ENCODE results near the gene UGT1A1. TPM values are rescaled to one million over a fixed set of nuclear protein-coding genes. Genes with fewer than 3 reads are reported as not detected.

UGT1A1 gene
- total RNA-seq, 1 experiment from 2014 or later, result not detected

DNA sequence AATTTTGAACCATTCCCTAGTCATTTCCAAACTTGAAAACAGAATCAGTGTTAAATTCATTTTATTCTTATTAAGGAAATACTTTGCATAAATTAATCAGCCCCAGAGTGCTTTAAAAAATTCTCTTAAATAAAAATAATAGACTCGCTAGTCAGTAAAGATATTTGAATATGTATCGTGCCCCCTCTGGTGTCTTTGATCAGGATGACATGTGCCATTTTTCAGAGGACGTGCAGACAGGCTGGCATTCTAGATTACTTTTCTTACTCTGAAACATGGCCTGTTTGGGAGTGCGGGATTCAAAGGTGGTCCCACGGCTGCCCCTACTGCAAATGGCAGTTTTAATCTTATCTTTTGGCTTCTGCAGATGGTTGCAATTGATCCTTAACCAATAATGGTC is 12.5 kb downstream of the UGT1A1 start:
- DNase-seq (ENCODE audit: low read depth, low spot score) (no peak), ATAC-seq (no peak)
- POLR2A ChIA-PET, result no interaction called here
- TF ChIP-seq SP1 (IDR thresholded peaks at IDR 0.05; ENCODE audit: low read depth) (no peak), ZBTB33 (IDR thresholded peaks at IDR 0.05; ENCODE audit: extremely low read depth, insufficient replicate concordance, low read length) (no peak), CTCF (IDR thresholded peaks at IDR 0.05 in 2 of 3, conservative IDR thresholded peaks at IDR 0.05 in 1 of 3; ENCODE audit: borderline replicate concordance in 1 of 3, insufficient read depth in 1 of 3, low read depth in 2 of 3, low read length in 2 of 3) (no peak), ELF1 (IDR thresholded peaks at IDR 0.05; ENCODE audit: borderline replicate concordance, low read depth) (no peak), MAX (IDR thresholded peaks at IDR 0.05) (no peak), EZH2 (IDR thresholded peaks at IDR 0.05) (no peak), YY1 (IDR thresholded peaks at IDR 0.05; ENCODE audit: extremely low read depth, insufficient replicate concordance, low read depth, low read length) (no peak), ZNF274 (IDR thresholded peaks at IDR 0.05; ENCODE audit: low read depth, low read length) (no peak), POLR2AphosphoS5 (IDR thresholded peaks at IDR 0.05; ENCODE audit: low read depth, low read length) (no peak), POLR2A (IDR thresholded peaks at IDR 0.05; ENCODE audit: borderline replicate concordance, extremely low read depth, insufficient read depth, insufficient read length) (no peak)
- no peak overlapping the region for H2AFZ ChIP-seq (ENCODE audit: low read depth, low read length, poor library complexity, severe bottlenecking)
- no TSS peak for BruUV-seq (replicated peaks)
- H3K9me3 ChIP-seq (ENCODE audit: control insufficient read depth in 1 of 2, insufficient read depth in 1 of 2, low read depth in 1 of 2, low read length in 2 of 2), result no peaks in the 10 kb centered on the region
- H3K9ac ChIP-seq (ENCODE audit: low read length), result no peak overlapping the region
- H3K4me3 ChIP-seq (replicated peaks in 1 of 2; ENCODE audit: low read depth in 1 of 2, low read length in 2 of 2), result no peak overlapping the region
- no peaks in the 10 kb centered on the region for H3K79me2 ChIP-seq (ENCODE audit: insufficient read depth, low read length)
- no peaks in the 10 kb centered on the region for H3K27me3 ChIP-seq (ENCODE audit: insufficient read depth, low read length)
- CTCF ChIA-PET, result no interaction called here
- H3K36me3 ChIP-seq (ENCODE audit: control insufficient read depth in 1 of 2, insufficient read depth in 2 of 2, low read length in 2 of 2), result no peaks in the 10 kb centered on the region
- H4K20me1 ChIP-seq (ENCODE audit: insufficient read depth), result no peaks in the 10 kb centered on the region
- H3K4me2 ChIP-seq (ENCODE audit: low read length), result no peak overlapping the region
- no peaks in the 10 kb centered on the region for H3K4me1 ChIP-seq (ENCODE audit: control insufficient read depth in 1 of 2, insufficient read depth in 2 of 2, low read length in 2 of 2)
- H3K27ac ChIP-seq (ENCODE audit: low read depth, low read length), result no peak overlapping the region
- intact Hi-C loops (cut with micrococcal nuclease), result no loop called here
- H3K9me2 ChIP-seq (ENCODE audit: insufficient read depth), result no peaks in the 10 kb centered on the region
- RAD21 ChIA-PET (ENCODE audit: low non-redundant PET in 1 of 2, low total read pairs in 2 of 2, uncharacterized antibody in 2 of 2, unreplicated experiment in 2 of 2), result no interaction called here
